Measurements from ENCODE around the gene EPB42.

DNA sequence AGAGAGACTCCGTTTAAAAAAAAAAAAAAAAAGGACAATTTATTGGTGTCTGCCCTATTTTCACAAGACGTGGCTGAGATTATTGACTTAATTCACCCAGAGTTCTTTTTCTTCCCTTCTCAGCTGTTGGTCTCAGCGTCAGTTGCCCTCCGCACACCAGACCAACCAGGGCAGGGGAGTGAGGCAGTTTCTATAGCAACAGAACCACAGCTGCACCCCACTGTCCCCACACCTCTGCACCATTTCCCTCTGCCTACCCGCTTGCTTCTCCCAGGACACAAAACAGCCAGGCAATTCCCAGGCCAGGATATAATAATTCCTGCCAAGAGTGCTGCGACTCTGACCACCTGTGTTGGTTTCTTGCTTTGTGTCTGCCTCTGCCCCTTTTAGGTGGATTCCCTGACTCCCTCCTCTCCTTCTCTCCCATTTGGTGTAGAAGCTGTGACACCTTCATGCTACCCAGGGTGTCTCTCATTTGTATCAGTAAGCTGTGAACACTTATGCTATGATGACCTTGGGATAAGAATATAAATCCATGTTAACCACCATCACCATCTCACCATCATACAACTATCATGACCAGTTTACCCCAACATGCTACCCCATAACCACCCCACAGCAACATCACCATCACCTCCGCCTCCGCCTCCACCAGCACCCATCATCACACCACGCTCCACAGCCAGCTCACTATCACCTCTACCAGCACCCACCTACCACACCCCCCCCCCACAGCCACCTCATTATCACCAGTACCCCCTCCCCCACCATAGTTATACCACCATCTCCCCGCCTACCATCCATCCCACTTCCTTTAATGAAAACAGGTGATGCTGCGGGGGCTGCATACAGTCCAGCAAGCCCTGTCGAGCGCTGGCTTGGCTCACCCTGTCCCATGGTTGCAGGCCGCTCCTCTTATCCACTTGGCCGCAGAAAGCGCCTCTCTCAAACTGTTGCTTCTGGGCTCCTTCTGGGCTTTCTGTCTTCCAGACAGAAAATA lies 589 bp downstream of the EPB42 start:
- TF ChIP-seq RAD21 (IDR thresholded peaks at IDR 0.05; ENCODE audit: low read depth) = no peak
- TF ChIP-seq, protein P1, sequence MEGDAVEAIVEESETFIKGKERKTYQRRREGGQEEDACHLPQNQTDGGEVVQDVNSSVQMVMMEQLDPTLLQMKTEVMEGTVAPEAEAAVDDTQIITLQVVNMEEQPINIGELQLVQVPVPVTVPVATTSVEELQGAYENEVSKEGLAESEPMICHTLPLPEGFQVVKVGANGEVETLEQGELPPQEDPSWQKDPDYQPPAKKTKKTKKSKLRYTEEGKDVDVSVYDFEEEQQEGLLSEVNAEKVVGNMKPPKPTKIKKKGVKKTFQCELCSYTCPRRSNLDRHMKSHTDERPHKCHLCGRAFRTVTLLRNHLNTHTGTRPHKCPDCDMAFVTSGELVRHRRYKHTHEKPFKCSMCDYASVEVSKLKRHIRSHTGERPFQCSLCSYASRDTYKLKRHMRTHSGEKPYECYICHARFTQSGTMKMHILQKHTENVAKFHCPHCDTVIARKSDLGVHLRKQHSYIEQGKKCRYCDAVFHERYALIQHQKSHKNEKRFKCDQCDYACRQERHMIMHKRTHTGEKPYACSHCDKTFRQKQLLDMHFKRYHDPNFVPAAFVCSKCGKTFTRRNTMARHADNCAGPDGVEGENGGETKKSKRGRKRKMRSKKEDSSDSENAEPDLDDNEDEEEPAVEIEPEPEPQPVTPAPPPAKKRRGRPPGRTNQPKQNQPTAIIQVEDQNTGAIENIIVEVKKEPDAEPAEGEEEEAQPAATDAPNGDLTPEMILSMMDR (IDR thresholded peaks at IDR 0.05 in 2 of 3, conservative IDR thresholded peaks at IDR 0.05 in 1 of 3; ENCODE audit: borderline replicate concordance in 1 of 3, insufficient read depth in 1 of 3, low read depth in 2 of 3, low read length in 2 of 3) = no peak
- no peak for TF ChIP-seq POLR2AphosphoS5 (IDR thresholded peaks at IDR 0.05; ENCODE audit: low read depth, low read length)
- TF ChIP-seq ZNF274 (IDR thresholded peaks at IDR 0.05; ENCODE audit: low read depth, low read length) = no peak
- no peak for TF ChIP-seq POLR2A (IDR thresholded peaks at IDR 0.05; ENCODE audit: borderline replicate concordance, extremely low read depth, insufficient read depth, insufficient read length)
- no peak for TF ChIP-seq CEBPB (IDR thresholded peaks at IDR 0.05; ENCODE audit: low read depth)
- TF ChIP-seq, protein P2, sequence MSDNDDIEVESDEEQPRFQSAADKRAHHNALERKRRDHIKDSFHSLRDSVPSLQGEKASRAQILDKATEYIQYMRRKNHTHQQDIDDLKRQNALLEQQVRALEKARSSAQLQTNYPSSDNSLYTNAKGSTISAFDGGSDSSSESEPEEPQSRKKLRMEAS (IDR thresholded peaks at IDR 0.05) = no peak
- TF ChIP-seq CBX3 (IDR thresholded peaks at IDR 0.05; ENCODE audit: low read depth) = no peak
- TF ChIP-seq, protein P3, sequence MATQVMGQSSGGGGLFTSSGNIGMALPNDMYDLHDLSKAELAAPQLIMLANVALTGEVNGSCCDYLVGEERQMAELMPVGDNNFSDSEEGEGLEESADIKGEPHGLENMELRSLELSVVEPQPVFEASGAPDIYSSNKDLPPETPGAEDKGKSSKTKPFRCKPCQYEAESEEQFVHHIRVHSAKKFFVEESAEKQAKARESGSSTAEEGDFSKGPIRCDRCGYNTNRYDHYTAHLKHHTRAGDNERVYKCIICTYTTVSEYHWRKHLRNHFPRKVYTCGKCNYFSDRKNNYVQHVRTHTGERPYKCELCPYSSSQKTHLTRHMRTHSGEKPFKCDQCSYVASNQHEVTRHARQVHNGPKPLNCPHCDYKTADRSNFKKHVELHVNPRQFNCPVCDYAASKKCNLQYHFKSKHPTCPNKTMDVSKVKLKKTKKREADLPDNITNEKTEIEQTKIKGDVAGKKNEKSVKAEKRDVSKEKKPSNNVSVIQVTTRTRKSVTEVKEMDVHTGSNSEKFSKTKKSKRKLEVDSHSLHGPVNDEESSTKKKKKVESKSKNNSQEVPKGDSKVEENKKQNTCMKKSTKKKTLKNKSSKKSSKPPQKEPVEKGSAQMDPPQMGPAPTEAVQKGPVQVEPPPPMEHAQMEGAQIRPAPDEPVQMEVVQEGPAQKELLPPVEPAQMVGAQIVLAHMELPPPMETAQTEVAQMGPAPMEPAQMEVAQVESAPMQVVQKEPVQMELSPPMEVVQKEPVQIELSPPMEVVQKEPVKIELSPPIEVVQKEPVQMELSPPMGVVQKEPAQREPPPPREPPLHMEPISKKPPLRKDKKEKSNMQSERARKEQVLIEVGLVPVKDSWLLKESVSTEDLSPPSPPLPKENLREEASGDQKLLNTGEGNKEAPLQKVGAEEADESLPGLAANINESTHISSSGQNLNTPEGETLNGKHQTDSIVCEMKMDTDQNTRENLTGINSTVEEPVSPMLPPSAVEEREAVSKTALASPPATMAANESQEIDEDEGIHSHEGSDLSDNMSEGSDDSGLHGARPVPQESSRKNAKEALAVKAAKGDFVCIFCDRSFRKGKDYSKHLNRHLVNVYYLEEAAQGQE (IDR thresholded peaks at IDR 0.05; ENCODE audit: low read depth) = no peak
- no peak for TF ChIP-seq EZH2 (IDR thresholded peaks at IDR 0.05)
- no peak for TF ChIP-seq YY1 (IDR thresholded peaks at IDR 0.05; ENCODE audit: extremely low read depth, insufficient replicate concordance, low read depth, low read length)
- no peak for TF ChIP-seq SIN3A (IDR thresholded peaks at IDR 0.05; ENCODE audit: low read depth)

Data from HCT116 (cell line).